ENCODE data around the gene BRPF3.

BRPF3 gene

GRCh38 chr6:36269834-36270705 lies 73.5 kb downstream of the BRPF3 start, which contains the start of gene PNPLA1:
Gene PNPLA1, plus strand, starts transcription at chr6:36270060. Its CDS starts 400 bp downstream, at chr6:36270460.
- H3K4me3 ChIP-seq (ENCODE audit: low read depth, low read length), result no peak within 1 kb of the TSS
- TF ChIP-seq CTCF (IDR thresholded peaks at IDR 0.05; ENCODE audit: low read depth, low read length, missing control alignments), result no peak
- DNase-seq (ENCODE audit: low read depth), result no peak

- no peak overlapping the region for H3K4me3 ChIP-seq (ENCODE audit: low read depth, low read length)
- no peak for DNase-seq (ENCODE audit: low read depth)
- no peak for TF ChIP-seq CTCF (IDR thresholded peaks at IDR 0.05; ENCODE audit: low read depth, low read length, missing control alignments)
These were observed 75.7 kb downstream of the BRPF3 start for GRCh38 chr6:36272234-36272633.

GRCh38 chr6:36273067-36273466 lies 76.5 kb downstream of the BRPF3 start:
- H3K4me3 ChIP-seq (ENCODE audit: low read depth, low read length), result no peak overlapping the region
- DNase-seq (ENCODE audit: low read depth), result no peak
- TF ChIP-seq CTCF (IDR thresholded peaks at IDR 0.05; ENCODE audit: low read depth, low read length, missing control alignments), result no peak

GRCh38 chr6:36273802-36274514 lies 77.4 kb downstream of the BRPF3 start:
- DNase-seq (ENCODE audit: low read depth), result no peak
- no peak overlapping the region for H3K4me3 ChIP-seq (ENCODE audit: low read depth, low read length)
- TF ChIP-seq CTCF (IDR thresholded peaks at IDR 0.05; ENCODE audit: low read depth, low read length, missing control alignments), result no peak

GRCh38 chr6:36276581-36277536 lies 80.3 kb downstream of the BRPF3 start:
- no peak overlapping the region for H3K4me3 ChIP-seq (ENCODE audit: low read depth, low read length)
- no peak for TF ChIP-seq CTCF (IDR thresholded peaks at IDR 0.05; ENCODE audit: low read depth, low read length, missing control alignments)
- DNase-seq (ENCODE audit: low read depth), result no peak

GRCh38 chr6:36277946-36278470 lies 81.5 kb downstream of the BRPF3 start:
- no peak overlapping the region for H3K4me3 ChIP-seq (ENCODE audit: low read depth, low read length)
- no peak for TF ChIP-seq CTCF (IDR thresholded peaks at IDR 0.05; ENCODE audit: low read depth, low read length, missing control alignments)
- no peak for DNase-seq (ENCODE audit: low read depth)
